Vagina (tissue), 2 donors: Measurements from ENCODE around the gene DPP4.

Source experiments
- POLR2A ChIP-seq, 2 donors: fragments of 450-650 bp; IDR thresholded peaks; one replicate each; pipeline ENCODE4 v1.6.1; 2017; ENCODE audit warnings: antibody characterized with exemption in 2 of 2, mild to moderate bottlenecking in 2 of 2, moderate library complexity in 2 of 2
- POLR2AphosphoS5 ChIP-seq, 2 donors: sonication (generic); formaldehyde crosslinking; IDR thresholded peaks; one replicate each; pipeline ENCODE4 v1.9.0; 2017; ENCODE audit warnings: antibody characterized with exemption in 2 of 2, mild to moderate bottlenecking in 2 of 2, low read depth in 1 of 2; ENCODE audit not compliant: insufficient read depth in 1 of 2
- TF ChIP-seq, protein P1 (sequence below), 3 experiments: fragments of 450-650 bp in 2 of 3; fragments of 200-600 bp in 1 of 3; sonication (generic) in 1 of 3; IDR thresholded peaks; one replicate each; pipeline ENCODE4 v1.5.1; 2017 to 2019; ENCODE audit warnings: antibody characterized with exemption in 3 of 3, mild to moderate bottlenecking in 2 of 3, moderate library complexity in 2 of 3

GRCh38 chr2:162114271-162114670 lies 40.3 kb upstream of the DPP4 start:
- TF ChIP-seq POLR2A (IDR thresholded peaks at IDR 0.05) (no peak), POLR2AphosphoS5 (IDR thresholded peaks at IDR 0.05; ENCODE audit: insufficient read depth in 1 of 2, low read depth in 1 of 2) (no peak)
- TF ChIP-seq, protein P1, sequence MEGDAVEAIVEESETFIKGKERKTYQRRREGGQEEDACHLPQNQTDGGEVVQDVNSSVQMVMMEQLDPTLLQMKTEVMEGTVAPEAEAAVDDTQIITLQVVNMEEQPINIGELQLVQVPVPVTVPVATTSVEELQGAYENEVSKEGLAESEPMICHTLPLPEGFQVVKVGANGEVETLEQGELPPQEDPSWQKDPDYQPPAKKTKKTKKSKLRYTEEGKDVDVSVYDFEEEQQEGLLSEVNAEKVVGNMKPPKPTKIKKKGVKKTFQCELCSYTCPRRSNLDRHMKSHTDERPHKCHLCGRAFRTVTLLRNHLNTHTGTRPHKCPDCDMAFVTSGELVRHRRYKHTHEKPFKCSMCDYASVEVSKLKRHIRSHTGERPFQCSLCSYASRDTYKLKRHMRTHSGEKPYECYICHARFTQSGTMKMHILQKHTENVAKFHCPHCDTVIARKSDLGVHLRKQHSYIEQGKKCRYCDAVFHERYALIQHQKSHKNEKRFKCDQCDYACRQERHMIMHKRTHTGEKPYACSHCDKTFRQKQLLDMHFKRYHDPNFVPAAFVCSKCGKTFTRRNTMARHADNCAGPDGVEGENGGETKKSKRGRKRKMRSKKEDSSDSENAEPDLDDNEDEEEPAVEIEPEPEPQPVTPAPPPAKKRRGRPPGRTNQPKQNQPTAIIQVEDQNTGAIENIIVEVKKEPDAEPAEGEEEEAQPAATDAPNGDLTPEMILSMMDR (IDR thresholded peaks at IDR 0.05), result no peak
